Parathyroid adenoma (tissue), 2 donors: Measurements from ENCODE around the gene CNRIP1.
"Not testable (repeated sequence)": the region's sequence is repeated elsewhere in the genome, so short reads cannot be mapped to it uniquely, and the experiment has no call there.

Experiments
- H2AFZ ChIP-seq: fragments of 300-600 bp; sonication (generic); one replicate; pipeline ENCODE4 v1.7.0; 2017; ENCODE audit warnings: antibody characterized with exemption, mild to moderate bottlenecking
- H3K27ac ChIP-seq: fragments of 300-600 bp; sonication (generic); one replicate; pipeline ENCODE4 v1.7.0; 2017
- H3K27me3 ChIP-seq: fragments of 300-600 bp; sonication (generic); one replicate; pipeline ENCODE4 v1.7.0; 2017; ENCODE audit warnings: low read length; ENCODE audit not compliant: control insufficient read depth, insufficient read depth
- H3K36me3 ChIP-seq: fragments of 300-600 bp; sonication (generic); one replicate; pipeline ENCODE4 v1.7.0; 2017; ENCODE audit warnings: low read length; ENCODE audit not compliant: control insufficient read depth, insufficient read depth
- H3K4me1 ChIP-seq: fragments of 300-600 bp; sonication (generic); one replicate; pipeline ENCODE4 v1.7.0; 2017; ENCODE audit warnings: control low read depth
- H3K4me2 ChIP-seq: fragments of 300-600 bp; sonication (generic); one replicate; pipeline ENCODE4 v1.7.0; 2017; ENCODE audit warnings: low read length
- H3K4me3 ChIP-seq: fragments of 300-600 bp; sonication (generic); one replicate; pipeline ENCODE4 v1.7.0; 2017; ENCODE audit warnings: low read depth, low read length
- H3K79me2 ChIP-seq: fragments of 300-600 bp; sonication (generic); one replicate; pipeline ENCODE4 v1.7.0; 2017; ENCODE audit warnings: control low read depth
- H3K9ac ChIP-seq: fragments of 300-600 bp; sonication (generic); one replicate; pipeline ENCODE4 v1.7.0; 2017; ENCODE audit warnings: mild to moderate bottlenecking
- H3K9me3 ChIP-seq: fragments of 300-600 bp; sonication (generic); one replicate; pipeline ENCODE4 v1.7.0; 2017; ENCODE audit warnings: low read length; ENCODE audit not compliant: control insufficient read depth
- TF ChIP-seq, protein P1 (sequence below): fragments of 300-600 bp; sonication (generic); IDR thresholded peaks from one replicate; pipeline ENCODE4 v1.7.0; 2017; ENCODE audit warnings: antibody characterized with exemption, mild to moderate bottlenecking
- donor health status: primary hyperparathyroidism.

Gene CNRIP1

DNA sequence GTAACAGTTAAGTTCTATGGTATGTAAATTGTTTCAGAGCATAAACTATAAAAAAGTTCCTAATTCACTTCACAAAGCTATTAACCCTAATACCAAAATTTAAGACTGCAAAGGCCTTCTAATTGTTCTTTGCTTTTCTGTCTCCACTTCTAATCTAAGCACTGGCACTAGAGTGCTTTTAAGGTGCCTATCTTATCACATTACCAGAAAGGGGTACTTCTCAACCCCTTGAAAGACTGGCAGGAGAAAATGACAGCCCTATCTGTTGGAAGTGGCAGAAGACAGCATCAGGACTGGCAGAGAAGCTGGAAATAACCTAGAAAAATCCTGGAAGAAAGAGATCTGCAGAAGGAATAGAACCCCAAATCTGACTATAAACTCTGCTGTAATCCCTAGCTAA is 10.3 kb downstream of the CNRIP1 start:
- Histone ChIP-seq H2AFZ (no peak overlapping the region), H3K9ac (no peak overlapping the region), H3K36me3 (no peaks in the 10 kb centered on the region), H3K9me3 (no peaks in the 10 kb centered on the region), H3K27ac (no peak overlapping the region), H3K4me1 (no peaks in the 10 kb centered on the region), H3K4me3 (no peak overlapping the region), H3K27me3 (no peaks in the 10 kb centered on the region), H3K79me2 (no peaks in the 10 kb centered on the region), H3K4me2 (no peak overlapping the region)
- TF ChIP-seq, protein P1, sequence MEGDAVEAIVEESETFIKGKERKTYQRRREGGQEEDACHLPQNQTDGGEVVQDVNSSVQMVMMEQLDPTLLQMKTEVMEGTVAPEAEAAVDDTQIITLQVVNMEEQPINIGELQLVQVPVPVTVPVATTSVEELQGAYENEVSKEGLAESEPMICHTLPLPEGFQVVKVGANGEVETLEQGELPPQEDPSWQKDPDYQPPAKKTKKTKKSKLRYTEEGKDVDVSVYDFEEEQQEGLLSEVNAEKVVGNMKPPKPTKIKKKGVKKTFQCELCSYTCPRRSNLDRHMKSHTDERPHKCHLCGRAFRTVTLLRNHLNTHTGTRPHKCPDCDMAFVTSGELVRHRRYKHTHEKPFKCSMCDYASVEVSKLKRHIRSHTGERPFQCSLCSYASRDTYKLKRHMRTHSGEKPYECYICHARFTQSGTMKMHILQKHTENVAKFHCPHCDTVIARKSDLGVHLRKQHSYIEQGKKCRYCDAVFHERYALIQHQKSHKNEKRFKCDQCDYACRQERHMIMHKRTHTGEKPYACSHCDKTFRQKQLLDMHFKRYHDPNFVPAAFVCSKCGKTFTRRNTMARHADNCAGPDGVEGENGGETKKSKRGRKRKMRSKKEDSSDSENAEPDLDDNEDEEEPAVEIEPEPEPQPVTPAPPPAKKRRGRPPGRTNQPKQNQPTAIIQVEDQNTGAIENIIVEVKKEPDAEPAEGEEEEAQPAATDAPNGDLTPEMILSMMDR = no peak

DNA sequence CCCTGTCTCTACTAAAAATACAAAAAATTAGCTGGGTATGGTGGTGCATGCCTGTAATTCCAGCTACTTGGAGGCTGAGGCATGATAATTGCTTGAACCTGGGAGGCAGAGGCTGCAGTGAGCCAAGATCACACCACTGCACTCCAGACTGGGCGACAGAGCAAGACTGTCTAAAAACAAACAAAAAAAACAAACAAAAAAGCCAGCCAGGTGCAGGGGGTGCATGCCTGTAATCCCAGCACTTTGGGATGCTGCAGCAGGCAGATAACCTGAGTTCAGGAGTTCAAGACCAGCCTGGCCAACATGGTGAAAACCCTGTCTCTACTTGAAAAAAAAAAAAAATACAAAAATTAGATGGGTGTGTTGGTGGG is 15.9 kb downstream of the CNRIP1 start:
- H3K27ac ChIP-seq, H3K79me2 ChIP-seq: not testable (repeated sequence)

DNA sequence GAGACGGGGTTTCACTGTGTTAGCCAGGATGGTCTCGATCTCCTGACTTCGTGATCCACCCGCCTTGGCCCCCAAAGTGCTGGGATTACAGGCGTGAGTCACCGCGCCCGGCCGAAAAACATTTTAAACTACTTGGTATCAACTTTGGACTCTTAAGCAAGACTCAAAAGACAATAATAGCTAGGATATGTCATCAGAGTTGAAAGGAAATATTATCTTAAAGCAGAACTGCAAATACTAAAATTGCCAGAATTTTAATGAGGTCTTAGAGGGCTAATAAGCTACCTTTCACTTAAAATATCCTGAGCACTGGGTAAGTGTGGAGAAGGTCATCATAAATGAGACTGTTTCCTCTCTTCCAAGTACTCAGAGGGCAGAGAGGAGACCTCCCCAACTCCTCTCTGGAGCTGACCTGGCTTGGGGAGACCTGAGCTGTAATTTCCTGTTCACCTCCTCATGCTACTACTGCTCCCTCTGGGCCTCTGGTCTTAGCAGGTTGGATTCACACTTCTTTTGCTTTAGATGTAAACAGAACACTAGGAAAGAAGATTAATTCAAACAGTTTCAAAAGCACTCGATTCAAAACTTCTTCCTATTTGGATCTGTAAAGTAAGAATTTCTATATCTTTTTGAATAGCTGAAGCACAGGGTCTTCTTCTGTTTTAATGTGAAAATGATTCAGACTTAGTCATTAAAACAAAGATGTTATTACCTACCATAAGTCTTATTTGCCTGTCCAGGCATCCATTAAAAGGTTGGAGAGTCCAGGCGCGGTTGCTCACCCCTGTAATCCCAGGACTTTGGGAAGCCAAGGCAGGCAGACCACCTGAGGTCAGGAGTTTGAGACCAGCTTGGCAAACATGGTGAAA is 16.5 kb downstream of the CNRIP1 start:
- TF ChIP-seq, protein P1 = no peak
- Histone ChIP-seq H3K27ac (no peak overlapping the region), H3K9me3 (no peaks in the 10 kb centered on the region), H3K79me2 (no peaks in the 10 kb centered on the region), H3K9ac (no peak overlapping the region), H3K4me2 (no peak overlapping the region), H3K4me1 (no peaks in the 10 kb centered on the region), H2AFZ (no peak overlapping the region), H3K36me3 (no peaks in the 10 kb centered on the region), H3K4me3 (no peak overlapping the region), H3K27me3 (no peaks in the 10 kb centered on the region)

More for the DNA sequence above, 15.9 kb downstream of the CNRIP1 start:
- H3K4me2 ChIP-seq, H3K27me3 ChIP-seq, H3K4me1 ChIP-seq, H3K4me3 ChIP-seq, H3K9me3 ChIP-seq, H3K9ac ChIP-seq, H3K36me3 ChIP-seq, H2AFZ ChIP-seq: not testable (repeated sequence)

DNA sequence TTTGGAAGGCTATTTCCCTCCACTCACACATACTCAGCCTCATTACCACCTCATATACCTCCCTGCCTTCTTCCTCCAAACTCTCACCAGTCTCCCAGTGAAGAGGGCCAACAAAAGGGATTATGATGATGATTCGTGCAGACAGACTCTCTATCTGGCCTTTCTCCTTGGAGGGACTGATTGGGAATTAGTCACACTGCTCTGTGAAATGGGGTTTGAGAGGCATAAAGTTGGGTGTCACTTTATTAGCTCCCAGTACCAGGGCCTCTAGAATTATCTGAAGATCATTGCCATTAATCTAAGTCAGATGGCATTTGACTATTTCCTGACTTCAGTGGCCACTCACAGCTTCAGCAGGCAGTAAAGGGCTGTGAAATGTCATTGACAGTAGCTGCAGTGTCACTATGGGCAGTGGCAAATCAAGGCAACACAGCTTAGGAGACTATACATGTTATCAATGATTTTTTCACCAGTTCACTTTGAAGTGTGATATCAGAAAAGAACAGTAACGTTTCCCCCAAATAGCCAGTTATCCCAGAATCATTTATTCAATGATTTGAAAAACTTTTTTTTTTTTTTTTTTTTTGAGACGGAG is 17.4 kb downstream of the CNRIP1 start:
- H3K4me1 ChIP-seq = no peaks in the 10 kb centered on the region
- H3K27ac ChIP-seq = no peak overlapping the region
- no peaks in the 10 kb centered on the region for H3K79me2 ChIP-seq

DNA sequence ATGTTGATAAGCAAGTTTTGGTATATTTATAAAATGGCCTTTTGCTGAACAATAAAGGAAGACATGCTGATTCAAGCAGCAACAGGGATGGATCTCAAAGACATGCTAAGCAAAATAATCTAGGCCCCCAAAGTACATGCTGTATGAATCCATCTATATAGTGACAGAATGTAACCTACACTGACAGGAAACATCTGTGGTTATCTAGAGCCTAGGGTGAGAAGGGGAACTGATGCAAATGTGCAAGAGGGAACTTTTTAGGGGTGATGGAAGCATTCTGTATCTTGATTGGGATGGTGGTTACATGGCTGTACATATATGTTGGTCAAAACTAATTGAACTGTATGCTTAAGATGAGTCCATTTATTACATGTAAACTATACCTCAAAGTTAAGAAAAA is 24.2 kb downstream of the CNRIP1 start:
- Histone ChIP-seq H3K9me3 (no peaks in the 10 kb centered on the region), H3K27ac (no peak overlapping the region), H3K36me3 (no peaks in the 10 kb centered on the region), H3K4me1 (peaks cover 9% of the 10 kb centered on the region), H3K9ac (no peak overlapping the region), H3K4me3 (no peak overlapping the region), H2AFZ (no peak overlapping the region), H3K27me3 (no peaks in the 10 kb centered on the region), H3K4me2 (no peak overlapping the region), H3K79me2 (no peaks in the 10 kb centered on the region)
- TF ChIP-seq, protein P1 = no peak

More for the DNA sequence above, 17.4 kb downstream of the CNRIP1 start:
- Histone ChIP-seq H3K9me3 (no peaks in the 10 kb centered on the region), H3K27me3 (no peaks in the 10 kb centered on the region), H2AFZ (no peak overlapping the region), H3K36me3 (no peaks in the 10 kb centered on the region), H3K9ac (no peak overlapping the region), H3K4me3 (no peak overlapping the region), H3K4me2 (no peak overlapping the region)
- TF ChIP-seq, protein P1 = no peak
